Neural progenitor cell (in vitro differentiated cells): Measurements from ENCODE around the gene PLA2G3. TPM values are rescaled to one million over a fixed set of nuclear protein-coding genes. Genes with fewer than 3 reads are reported as not detected.

Experiments used
- DNase-seq: peaks from one replicate; pipeline ENCODE4 v3.0.0-alpha.2; 2016; ENCODE audit warnings: low spot score
- H2AFZ ChIP-seq: fragments of 200-600 bp; sonication (generic); replicated peaks from 2 replicates; pipeline ENCODE4 v1.6.1; 2016; ENCODE audit warnings: antibody characterized with exemption
- H3F3A ChIP-seq: fragments of 200-600 bp; sonication (generic); 2 replicates; pipeline ENCODE4 v1.6.1; 2016; ENCODE audit warnings: antibody characterized with exemption, low read depth
- H3K27ac ChIP-seq: fragments of 200-600 bp; sonication (generic); 2 replicates; pipeline ENCODE4 v1.5.1; 2016; ENCODE audit warnings: mild to moderate bottlenecking
- H3K27me3 ChIP-seq: fragments of 200-600 bp; sonication (generic); 2 replicates; pipeline ENCODE4 v1.6.1; 2016; ENCODE audit warnings: mild to moderate bottlenecking, moderate library complexity
- H3K36me3 ChIP-seq: fragments of 200-600 bp; sonication (generic); 2 replicates; pipeline ENCODE4 v1.5.1; 2016
- H3K4me1 ChIP-seq: fragments of 200-600 bp; sonication (generic); 2 replicates; pipeline ENCODE4 v1.6.1; 2016; ENCODE audit warnings: mixed run types
- H3K4me2 ChIP-seq: fragments of 200-600 bp; sonication (generic); 2 replicates; pipeline ENCODE4 v1.6.1; 2016
- H3K4me3 ChIP-seq: fragments of 200-600 bp; sonication (generic); 2 replicates; pipeline ENCODE4 v1.5.1; 2016
- H3K79me2 ChIP-seq: fragments of 200-600 bp; sonication (generic); 2 replicates; pipeline ENCODE4 v1.6.1; 2016; ENCODE audit warnings: low read depth
- H3K9ac ChIP-seq: fragments of 200-600 bp; sonication (generic); 2 replicates; pipeline ENCODE4 v1.6.1; 2016
- H3K9me3 ChIP-seq: fragments of 200-600 bp; sonication (generic); 2 replicates; pipeline ENCODE4 v1.5.1; 2016; ENCODE audit warnings: low read depth
- H4K20me1 ChIP-seq: fragments of 200-600 bp; sonication (generic); 2 replicates; pipeline ENCODE4 v1.6.1; 2016; ENCODE audit warnings: low read depth
- H3K27ac Mint-ChIP-seq: 3 replicates; pipeline ENCODE4 v1.8.0; 2021; ENCODE audit warnings: mixed read lengths
- H3K27me3 Mint-ChIP-seq: 2 replicates; pipeline ENCODE4 v1.8.0; 2022; ENCODE audit warnings: low read depth, mild to moderate bottlenecking, inconsistent platforms, moderate library complexity, mixed read lengths; ENCODE audit not compliant: insufficient read depth
- H3K36me3 Mint-ChIP-seq: 3 replicates; pipeline ENCODE4 v1.8.0; 2021; ENCODE audit warnings: mixed read lengths
- H3K4me1 Mint-ChIP-seq: 3 replicates; pipeline ENCODE4 v1.8.0; 2021; ENCODE audit warnings: mixed read lengths
- H3K4me3 Mint-ChIP-seq: 3 replicates; pipeline ENCODE4 v1.8.0; 2021; ENCODE audit warnings: mild to moderate bottlenecking, moderate library complexity, mixed read lengths
- H3K9me3 Mint-ChIP-seq: 3 replicates; pipeline ENCODE4 v1.8.0; 2020; ENCODE audit warnings: mixed read lengths
- CTCF ChIP-seq: fragments of 200-600 bp; sonication (generic); IDR thresholded peaks from 2 replicates; pipeline ENCODE4 v1.5.1; 2017; ENCODE audit warnings: antibody characterized with exemption, mild to moderate bottlenecking
- EZH2 ChIP-seq: fragments of 200-600 bp; sonication (generic); IDR thresholded peaks from 2 replicates; pipeline ENCODE4 v1.6.1; 2017; ENCODE audit warnings: antibody characterized with exemption, mild to moderate bottlenecking, moderate library complexity
- EZH2phosphoT487 ChIP-seq: fragments of 200-600 bp; sonication (generic); IDR thresholded peaks from 2 replicates; pipeline ENCODE4 v1.6.1; 2017; ENCODE audit warnings: antibody characterized with exemption
- total RNA-seq: library from RNA; depleted of rRNA; stranded (reverse); fragments of >200 nt; gene quantifications from 2 replicates; pipeline ENCODE4 v1.2.3, GENCODE V29; 2015; ENCODE audit warnings: low replicate concordance

PLA2G3 gene
- total RNA-seq, 1 donor from 2014 or later: 0.41 TPM

- Histone ChIP-seq H3K9ac (no peak overlapping the region), H2AFZ (no peak overlapping the region), H3K36me3 (no peaks in the 10 kb centered on the region), H3K27ac (no peak overlapping the region), H3F3A (no peaks in the 10 kb centered on the region), H4K20me1 (no peaks in the 10 kb centered on the region), H3K4me2 (no peak overlapping the region), H3K27me3 (no peaks in the 10 kb centered on the region), H3K4me1 (peaks cover under 1% of the 10 kb centered on the region), H3K4me3 (no peak overlapping the region), H3K9me3 (no peaks in the 10 kb centered on the region), H3K79me2 (peaks cover 3% of the 10 kb centered on the region)
- Mint-ChIP-seq H3K4me1 (peaks cover 2% of the 10 kb centered on the region), H3K4me3 (no peak overlapping the region), H3K9me3 (no peaks in the 10 kb centered on the region), H3K27me3 (peaks cover 2% of the 10 kb centered on the region), H3K36me3 (no peaks in the 10 kb centered on the region), H3K27ac (peak overlapping the region; percentile 51)
- TF ChIP-seq CTCF (peak; percentile 77), EZH2phosphoT487 (no peak)
- peak; percentile 61 for DNase-seq
These were observed 50.9 kb downstream of the PLA2G3 start for GRCh38 chr22:31089160-31090100.

DNA sequence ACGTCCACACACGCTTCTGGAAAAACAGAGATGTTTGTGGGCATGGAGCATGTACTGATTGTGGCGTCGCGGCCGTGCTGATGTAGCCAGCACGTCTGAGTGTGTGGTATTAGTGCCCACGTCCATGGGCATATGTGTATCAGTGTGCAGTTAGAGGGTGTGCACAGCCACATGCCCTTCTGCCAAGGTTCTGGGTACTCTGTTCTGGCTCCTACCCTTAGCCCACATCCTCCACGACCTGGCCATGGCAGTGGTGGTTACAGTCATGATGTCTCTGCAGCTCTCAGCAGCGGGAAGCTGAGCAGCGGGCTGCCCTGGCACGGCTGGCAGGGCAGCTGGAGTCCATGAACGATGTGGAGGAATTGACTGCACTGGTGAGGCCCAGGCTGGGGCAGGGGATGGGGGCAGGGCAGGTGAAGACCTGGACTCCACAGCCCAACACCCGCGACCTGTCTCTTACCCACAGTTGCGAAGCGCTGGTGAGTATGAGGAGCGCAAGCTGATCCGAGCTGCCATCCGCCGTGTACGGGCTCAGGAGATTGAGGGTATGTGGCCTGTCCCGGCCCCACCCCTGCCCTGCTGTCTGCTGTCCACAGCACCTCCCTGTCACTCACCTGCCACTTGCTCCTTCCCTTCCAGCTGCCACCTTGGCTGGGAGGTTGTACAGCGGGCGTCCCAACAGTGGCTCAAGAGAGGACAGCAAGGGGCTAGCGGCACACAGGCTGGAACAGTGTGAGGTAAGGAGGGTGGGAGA, 51.9 kb downstream of the PLA2G3 start:
- Mint-ChIP-seq H3K36me3 (no peaks in the 10 kb centered on the region), H3K27ac (no peak overlapping the region), H3K27me3 (peaks cover 7% of the 10 kb centered on the region), H3K9me3 (no peaks in the 10 kb centered on the region), H3K4me3 (no peak overlapping the region), H3K4me1 (peaks cover 7% of the 10 kb centered on the region)
- H3F3A ChIP-seq: peaks cover 2% of the 10 kb centered on the region
- no peak overlapping the region for H3K4me2 ChIP-seq
- H3K9me3 ChIP-seq: no peaks in the 10 kb centered on the region
- no peak overlapping the region for H3K9ac ChIP-seq
- H3K4me3 ChIP-seq: no peak overlapping the region
- peaks cover 4% of the 10 kb centered on the region for H3K4me1 ChIP-seq
- H3K27me3 ChIP-seq: no peaks in the 10 kb centered on the region
- no peak overlapping the region for H2AFZ ChIP-seq
- no peak for DNase-seq
- H4K20me1 ChIP-seq: no peaks in the 10 kb centered on the region
- H3K36me3 ChIP-seq: no peaks in the 10 kb centered on the region
- no peak for TF ChIP-seq EZH2
- no peak for TF ChIP-seq EZH2phosphoT487
- TF ChIP-seq CTCF: no peak
- H3K79me2 ChIP-seq: peaks cover 9% of the 10 kb centered on the region
- H3K27ac ChIP-seq: no peak overlapping the region

GRCh38 chr22:31087744-31088215, 52.5 kb downstream of the PLA2G3 start:
- no peaks in the 10 kb centered on the region for H3K27me3 ChIP-seq
- Mint-ChIP-seq H3K27ac (no peak overlapping the region), H3K27me3 (peaks cover 7% of the 10 kb centered on the region), H3K9me3 (no peaks in the 10 kb centered on the region), H3K4me1 (peaks cover 9% of the 10 kb centered on the region), H3K4me3 (no peak overlapping the region), H3K36me3 (no peaks in the 10 kb centered on the region)
- no peak overlapping the region for H3K4me3 ChIP-seq
- no peaks in the 10 kb centered on the region for H3K9me3 ChIP-seq
- peaks cover 4% of the 10 kb centered on the region for H3K4me1 ChIP-seq
- H3K4me2 ChIP-seq: no peak overlapping the region
- peaks cover 6% of the 10 kb centered on the region for H3F3A ChIP-seq
- H3K27ac ChIP-seq: no peak overlapping the region
- H3K79me2 ChIP-seq: peaks cover 9% of the 10 kb centered on the region
- no peak for DNase-seq
- peaks cover 2% of the 10 kb centered on the region for H4K20me1 ChIP-seq
- no peak for TF ChIP-seq CTCF
- no peak for TF ChIP-seq EZH2
- TF ChIP-seq EZH2phosphoT487: no peak
- no peak overlapping the region for H3K9ac ChIP-seq
- H3K36me3 ChIP-seq: no peaks in the 10 kb centered on the region
- H2AFZ ChIP-seq: no peak overlapping the region
